ENCODE data around the gene TMEM187.
A peak's percentile ranks its signal among the peaks of the same experiment; 100 is the strongest.

The TMEM187 gene

GRCh38 chrX:154013614-154014360, 41.2 kb downstream of the TMEM187 start:
- Histone ChIP-seq H3K4me1 (ENCODE audit: control insufficient read depth, insufficient read depth, low read length) (peaks cover 15% of the 10 kb centered on the region), H3K9ac (ENCODE audit: low read depth, low read length) (no peak overlapping the region), H3K9me3 (replicated peaks; ENCODE audit: low read length) (no peaks in the 10 kb centered on the region), H3K4me2 (ENCODE audit: low read length) (no peak overlapping the region), H3K36me3 (ENCODE audit: insufficient read depth, low read length) (peaks cover 68% of the 10 kb centered on the region), H3K4me3 (ENCODE audit: low read length) (no peak overlapping the region), H3K27me3 (ENCODE audit: control insufficient read depth, insufficient read depth, low read length) (no peaks in the 10 kb centered on the region)

GRCh38 chrX:154014429-154015380, 42.2 kb downstream of the TMEM187 start:
- Histone ChIP-seq H3K9ac (ENCODE audit: low read depth, low read length) (no peak overlapping the region), H3K4me2 (ENCODE audit: low read length) (no peak overlapping the region), H3K4me1 (ENCODE audit: control insufficient read depth, insufficient read depth, low read length) (peaks cover 15% of the 10 kb centered on the region), H3K36me3 (ENCODE audit: insufficient read depth, low read length) (peaks cover 69% of the 10 kb centered on the region), H3K27me3 (ENCODE audit: control insufficient read depth, insufficient read depth, low read length) (no peaks in the 10 kb centered on the region), H3K9me3 (replicated peaks; ENCODE audit: low read length) (no peaks in the 10 kb centered on the region), H3K4me3 (ENCODE audit: low read length) (no peak overlapping the region)

GRCh38 chrX:154015581-154016264, 43.2 kb downstream of the TMEM187 start:
- Histone ChIP-seq H3K27me3 (ENCODE audit: control insufficient read depth, insufficient read depth, low read length) (no peaks in the 10 kb centered on the region), H3K4me1 (ENCODE audit: control insufficient read depth, insufficient read depth, low read length) (peaks cover 20% of the 10 kb centered on the region), H3K9ac (ENCODE audit: low read depth, low read length) (no peak overlapping the region), H3K4me3 (ENCODE audit: low read length) (no peak overlapping the region), H3K9me3 (replicated peaks; ENCODE audit: low read length) (no peaks in the 10 kb centered on the region), H3K36me3 (ENCODE audit: insufficient read depth, low read length) (peaks cover 63% of the 10 kb centered on the region), H3K4me2 (ENCODE audit: low read length) (no peak overlapping the region)

- Histone ChIP-seq H3K4me2 (ENCODE audit: low read length) (no peak overlapping the region), H3K4me3 (ENCODE audit: low read length) (no peak overlapping the region), H3K9me3 (replicated peaks; ENCODE audit: low read length) (no peaks in the 10 kb centered on the region), H3K9ac (ENCODE audit: low read depth, low read length) (no peak overlapping the region), H3K4me1 (ENCODE audit: control insufficient read depth, insufficient read depth, low read length) (peaks cover 27% of the 10 kb centered on the region), H3K27me3 (ENCODE audit: control insufficient read depth, insufficient read depth, low read length) (no peaks in the 10 kb centered on the region), H3K36me3 (ENCODE audit: insufficient read depth, low read length) (peaks cover 57% of the 10 kb centered on the region)
Measured at GRCh38 chrX:154016366-154017076, 44.0 kb downstream of the TMEM187 start.

GRCh38 chrX:154017766-154018517, 45.4 kb downstream of the TMEM187 start:
- Histone ChIP-seq H3K9me3 (replicated peaks; ENCODE audit: low read length) (no peaks in the 10 kb centered on the region), H3K4me1 (ENCODE audit: control insufficient read depth, insufficient read depth, low read length) (peaks cover 32% of the 10 kb centered on the region), H3K36me3 (ENCODE audit: insufficient read depth, low read length) (peaks cover 43% of the 10 kb centered on the region), H3K4me3 (ENCODE audit: low read length) (peak overlapping the region; percentile 83), H3K4me2 (ENCODE audit: low read length) (peak overlapping the region; percentile 98), H3K27me3 (ENCODE audit: control insufficient read depth, insufficient read depth, low read length) (no peaks in the 10 kb centered on the region), H3K9ac (ENCODE audit: low read depth, low read length) (peak overlapping the region; percentile 90)

- H3K4me2 ChIP-seq (ENCODE audit: low read length), result peak overlapping the region; percentile 98
- H3K27me3 ChIP-seq (ENCODE audit: control insufficient read depth, insufficient read depth, low read length), result no peaks in the 10 kb centered on the region
- H3K4me1 ChIP-seq (ENCODE audit: control insufficient read depth, insufficient read depth, low read length), result peaks cover 32% of the 10 kb centered on the region
- no peaks in the 10 kb centered on the region for H3K9me3 ChIP-seq (replicated peaks; ENCODE audit: low read length)
- peak overlapping the region; percentile 83 for H3K4me3 ChIP-seq (ENCODE audit: low read length)
- H3K36me3 ChIP-seq (ENCODE audit: insufficient read depth, low read length), result peaks cover 36% of the 10 kb centered on the region
- H3K9ac ChIP-seq (ENCODE audit: low read depth, low read length), result peak overlapping the region; percentile 90
Measured at GRCh38 chrX:154018518-154019060, 46.0 kb downstream of the TMEM187 start.

- Histone ChIP-seq H3K36me3 (ENCODE audit: insufficient read depth, low read length) (peaks cover 34% of the 10 kb centered on the region), H3K9ac (ENCODE audit: low read depth, low read length) (peak overlapping the region; percentile 90), H3K27me3 (ENCODE audit: control insufficient read depth, insufficient read depth, low read length) (no peaks in the 10 kb centered on the region), H3K4me1 (ENCODE audit: control insufficient read depth, insufficient read depth, low read length) (peaks cover 32% of the 10 kb centered on the region), H3K4me2 (ENCODE audit: low read length) (peak overlapping the region; percentile 98), H3K4me3 (ENCODE audit: low read length) (peak overlapping the region; percentile 83), H3K9me3 (replicated peaks; ENCODE audit: low read length) (no peaks in the 10 kb centered on the region)
Measured at GRCh38 chrX:154019061-154019621, 46.6 kb downstream of the TMEM187 start.

GRCh38 chrX:154019633-154020528, 47.3 kb downstream of the TMEM187 start, which contains the start of gene IRAK1:
IRAK1 (minus strand) TSS chrX:154019902; CDS start chrX:154019812, 90 bp downstream.
- Histone ChIP-seq H3K9ac (ENCODE audit: low read depth, low read length) (peak within 1 kb of the TSS; percentile 90), H3K4me3 (ENCODE audit: low read length) (peak within 1 kb of the TSS; percentile 83), H3K4me2 (ENCODE audit: low read length) (peak within 1 kb of the TSS; percentile 98)

GRCh38 chrX:154020536-154021115, 48.1 kb downstream of the TMEM187 start:
- Histone ChIP-seq H3K4me1 (ENCODE audit: control insufficient read depth, insufficient read depth, low read length) (peaks cover 32% of the 10 kb centered on the region), H3K9me3 (replicated peaks; ENCODE audit: low read length) (no peaks in the 10 kb centered on the region), H3K4me3 (ENCODE audit: low read length) (peak overlapping the region; percentile 83), H3K36me3 (ENCODE audit: insufficient read depth, low read length) (peaks cover 30% of the 10 kb centered on the region), H3K27me3 (ENCODE audit: control insufficient read depth, insufficient read depth, low read length) (no peaks in the 10 kb centered on the region), H3K9ac (ENCODE audit: low read depth, low read length) (peak overlapping the region; percentile 90), H3K4me2 (ENCODE audit: low read length) (peak overlapping the region; percentile 85)

More at GRCh38 chrX:154019633-154020528, 47.3 kb downstream of the TMEM187 start, which contains the start of gene IRAK1:
- H3K27me3 ChIP-seq (ENCODE audit: control insufficient read depth, insufficient read depth, low read length), result no peaks in the 10 kb centered on the region
- H3K4me1 ChIP-seq (ENCODE audit: control insufficient read depth, insufficient read depth, low read length), result peaks cover 32% of the 10 kb centered on the region
- H3K36me3 ChIP-seq (ENCODE audit: insufficient read depth, low read length), result peaks cover 36% of the 10 kb centered on the region
- no peaks in the 10 kb centered on the region for H3K9me3 ChIP-seq (replicated peaks; ENCODE audit: low read length)
